Measurements from ENCODE around the gene FBXO2. TPM values are rescaled to one million over a fixed set of nuclear protein-coding genes. Genes with fewer than 3 reads are reported as not detected.
"Not testable (repeated sequence)": the region's sequence is repeated elsewhere in the genome, so short reads cannot be mapped to it uniquely, and the experiment has no call there.

The FBXO2 gene
- total RNA-seq, 1 experiment from 2014 or later, result 131 TPM

- H3K9me3 ChIP-seq (ENCODE audit: control insufficient read depth, insufficient read depth, low read depth, low read length); H3K4me1 ChIP-seq (ENCODE audit: control insufficient read depth, insufficient read depth, low read length); H3K4me3 ChIP-seq (ENCODE audit: low read depth in 2 of 2, low read length in 2 of 2); H3K27me3 ChIP-seq (ENCODE audit: control insufficient read depth, insufficient read depth, low read length); BruUV-seq (replicated peaks); in situ Hi-C loops (cut with HindIII; ENCODE audit: low pct_unique_long_range_greater_than_20kb, low sequenced_read_pairs); H3K36me3 ChIP-seq (ENCODE audit: control insufficient read depth, insufficient read depth, low read length); H3K27ac ChIP-seq (ENCODE audit: low read length): not testable (repeated sequence)
- peak; percentile 96 for TF ChIP-seq CTCF (IDR thresholded peaks at IDR 0.05)
- TF ChIP-seq REST (IDR thresholded peaks at IDR 0.05; ENCODE audit: insufficient read depth in 1 of 2, low read depth in 2 of 2, low read length in 1 of 2), result peak in 1 of 2 experiments; percentile 67; a peak in 1 of 4 replicates
- intact Hi-C loops (cut with micrococcal nuclease; ENCODE audit: unreplicated experiment), result loop anchor here (5.0 to 10.0 kb wide), 3 partner anchors 308 to 608 kb away; no protein-coding TSS in a partner anchor
- ChIA-PET CTCF (interaction anchor here (0.5 to 1.0 kb wide), 4 partner anchors 15 to 401 kb away, joined by 3 to 7 read pairs (median 4); no protein-coding TSS in a partner anchor), POLR2A (interaction anchor here (0.6 kb wide), 1 partner anchor 1137 kb away, joined by 3 read pairs; no protein-coding TSS in a partner anchor)
- DNase-seq (ENCODE audit: low read depth, low spot score) (peak; percentile 76), ATAC-seq (peak; percentile 83)
Observed at GRCh38 chr1:11642418-11643017, 11.7 kb downstream of the FBXO2 start.

GRCh38 chr1:11641776-11642305 lies 12.4 kb downstream of the FBXO2 start:
- no peak for TF ChIP-seq POLR2AphosphoS5 (IDR thresholded peaks at IDR 0.05; ENCODE audit: low read depth, low read length)
- no peak for TF ChIP-seq SIN3A (IDR thresholded peaks at IDR 0.05; ENCODE audit: borderline replicate concordance, insufficient read depth, low read depth, low read length)
- no peak for TF ChIP-seq TCF7L2 (IDR thresholded peaks at IDR 0.05; ENCODE audit: low read depth, low read length)
- no peak for TF ChIP-seq CTCF (IDR thresholded peaks at IDR 0.05)
- TF ChIP-seq REST (IDR thresholded peaks at IDR 0.05; ENCODE audit: insufficient read depth in 1 of 2, low read depth in 2 of 2, low read length in 1 of 2), result no peak
- CTCF ChIA-PET, result interaction anchor here (0.6 to 1.1 kb wide), 3 partner anchors 375 to 549 kb away, joined by 3 to 4 read pairs (median 3); no protein-coding TSS in a partner anchor
- intact Hi-C loops (cut with micrococcal nuclease; ENCODE audit: unreplicated experiment) (loop anchor here (5.0 to 10.0 kb wide), 3 partner anchors 307 to 607 kb away; no protein-coding TSS in a partner anchor), in situ Hi-C loops (cut with HindIII; ENCODE audit: low pct_unique_long_range_greater_than_20kb, low sequenced_read_pairs) (no loop called here)
- no peak for DNase-seq (ENCODE audit: low read depth, low spot score)
- H3K9me3 ChIP-seq (ENCODE audit: control insufficient read depth, insufficient read depth, low read depth, low read length), result no peaks in the 10 kb centered on the region
- H3K27ac ChIP-seq (ENCODE audit: low read length), result no peak overlapping the region
- no peak overlapping the region for H3K4me3 ChIP-seq (ENCODE audit: low read depth in 2 of 2, low read length in 2 of 2)
- no peak for ATAC-seq
- no peaks in the 10 kb centered on the region for H3K36me3 ChIP-seq (ENCODE audit: control insufficient read depth, insufficient read depth, low read length)
- no peaks in the 10 kb centered on the region for H3K4me1 ChIP-seq (ENCODE audit: control insufficient read depth, insufficient read depth, low read length)
- POLR2A ChIA-PET, result interaction anchor here (0.6 kb wide), 1 partner anchor 1137 kb away, joined by 3 read pairs; no protein-coding TSS in a partner anchor
- H3K27me3 ChIP-seq (ENCODE audit: control insufficient read depth, insufficient read depth, low read length), result peaks cover 5% of the 10 kb centered on the region; the same call in 1 of the 2 replicates
- no TSS peak for BruUV-seq (replicated peaks)
